Calu3 (cell line): ENCODE measurements around the gene MMP2. TPM values are rescaled to one million over a fixed set of nuclear protein-coding genes. Genes with fewer than 3 reads are reported as not detected.

Source experiments
- BruUV-seq: library from RNA; stranded (reverse); fragments of 400-500 nt; replicated peaks from 2 replicates; lab custom pipeline; 2021; lab: Mats Ljungman, UMichigan
- CTCF ChIA-PET: fragments of 300-600 bp; sonication (Branson Sonifier 250); formaldehyde crosslinking; loops from one replicate; lab custom pipeline; 2022; ENCODE audit warnings: antibody characterized with exemption; lab: Charles Lee
- DNase-seq: peaks from one replicate; pipeline ENCODE4 v3.0.0; 2022
- H3K27ac Mint-ChIP-seq: one replicate; pipeline ENCODE4 v1.8.0; 2022; ENCODE audit warnings: mixed read lengths; ENCODE audit not compliant: unreplicated experiment
- H3K27me3 Mint-ChIP-seq: one replicate; pipeline ENCODE4 v1.8.0; 2022; ENCODE audit warnings: mixed read lengths; ENCODE audit not compliant: unreplicated experiment
- H3K36me3 Mint-ChIP-seq: one replicate; pipeline ENCODE4 v1.8.0; 2022; ENCODE audit warnings: mild to moderate bottlenecking, moderate library complexity, mixed read lengths; ENCODE audit not compliant: insufficient read depth, unreplicated experiment
- H3K4me1 Mint-ChIP-seq: one replicate; pipeline ENCODE4 v1.8.0; 2022; ENCODE audit warnings: mild to moderate bottlenecking, low read depth, mixed read lengths; ENCODE audit not compliant: unreplicated experiment
- H3K4me3 Mint-ChIP-seq: one replicate; pipeline ENCODE4 v1.8.0; 2022; ENCODE audit warnings: mild to moderate bottlenecking, low read depth, moderate library complexity, mixed read lengths; ENCODE audit not compliant: unreplicated experiment
- H3K9me3 Mint-ChIP-seq: one replicate; pipeline ENCODE4 v1.8.0; 2022; ENCODE audit warnings: low read depth, mixed read lengths; ENCODE audit not compliant: unreplicated experiment
- intact Hi-C: fragments of 100-400 bp; cut with micrococcal nuclease; formaldehyde crosslinking; loops from one replicate; pipeline ENCODE4 v1.10.0; 2022; ENCODE audit not compliant: unreplicated experiment
- total RNA-seq: library from RNA; stranded (reverse); gene quantifications from 2 replicates; pipeline ENCODE4 v1.2.3, GENCODE V29; 2022
- TF ChIP-seq, protein P1 (sequence below): fragments of 200-600 bp; IDR thresholded peaks from one replicate; pipeline ENCODE4 v1.8.0; 2022; ENCODE audit warnings: antibody characterized with exemption; ENCODE audit not compliant: unreplicated experiment

The MMP2 gene
- total RNA-seq, 1 experiment from 2014 or later, result not detected

DNA sequence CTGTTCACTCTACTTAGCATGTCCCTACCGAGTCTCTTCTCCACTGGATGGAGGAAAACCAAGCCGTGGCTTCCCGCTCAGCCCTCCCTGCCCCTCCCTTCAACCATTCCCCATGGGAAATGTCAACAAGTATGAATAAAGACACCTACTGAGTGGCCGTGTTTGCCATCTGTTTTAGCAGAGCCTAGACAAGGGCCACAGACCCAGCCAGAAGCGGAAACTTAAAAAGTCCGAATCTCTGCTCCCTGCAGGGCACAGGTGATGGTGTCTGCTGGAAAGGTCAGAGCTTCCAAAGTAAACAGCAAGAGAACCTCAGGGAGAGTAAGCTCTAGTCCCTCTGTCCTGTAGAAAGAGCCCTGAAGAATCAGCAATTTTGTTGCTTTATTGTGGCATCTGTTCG, 27.1 kb downstream of the MMP2 start:
- H3K4me3 Mint-ChIP-seq, result no peak overlapping the region
- CTCF ChIA-PET, result no interaction called here

DNA sequence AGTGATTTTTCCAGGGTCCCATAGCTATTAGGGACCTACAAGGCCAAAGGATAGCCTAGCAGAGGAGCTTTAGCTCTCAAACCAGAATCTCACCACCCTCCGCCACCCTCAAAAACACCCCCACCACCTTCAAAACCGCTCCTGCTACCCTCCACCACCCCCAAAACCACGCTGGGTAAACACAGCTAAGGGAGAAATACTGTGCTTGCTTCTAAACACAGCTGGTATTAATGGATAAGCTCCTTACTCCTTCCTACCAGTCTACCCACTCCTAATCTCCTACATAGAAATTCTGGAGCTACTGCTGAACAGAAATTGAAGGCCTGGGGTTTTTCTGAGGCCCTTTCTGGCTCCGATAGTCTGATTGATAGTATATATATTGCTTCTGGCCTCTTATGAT, 27.7 kb downstream of the MMP2 start:
- no peaks in the 10 kb centered on the region for H3K9me3 Mint-ChIP-seq
- H3K27ac Mint-ChIP-seq, result no peak overlapping the region
- H3K36me3 Mint-ChIP-seq, result peaks cover 9% of the 10 kb centered on the region

More for the DNA sequence above, 27.1 kb downstream of the MMP2 start:
- intact Hi-C loops, result no loop called here
- peaks cover 29% of the 10 kb centered on the region for H3K27me3 Mint-ChIP-seq
- no peak overlapping the region for H3K27ac Mint-ChIP-seq
- no TSS peak for BruUV-seq
- H3K4me1 Mint-ChIP-seq, result peaks cover 33% of the 10 kb centered on the region
- no peak for DNase-seq
- TF ChIP-seq, protein P1, sequence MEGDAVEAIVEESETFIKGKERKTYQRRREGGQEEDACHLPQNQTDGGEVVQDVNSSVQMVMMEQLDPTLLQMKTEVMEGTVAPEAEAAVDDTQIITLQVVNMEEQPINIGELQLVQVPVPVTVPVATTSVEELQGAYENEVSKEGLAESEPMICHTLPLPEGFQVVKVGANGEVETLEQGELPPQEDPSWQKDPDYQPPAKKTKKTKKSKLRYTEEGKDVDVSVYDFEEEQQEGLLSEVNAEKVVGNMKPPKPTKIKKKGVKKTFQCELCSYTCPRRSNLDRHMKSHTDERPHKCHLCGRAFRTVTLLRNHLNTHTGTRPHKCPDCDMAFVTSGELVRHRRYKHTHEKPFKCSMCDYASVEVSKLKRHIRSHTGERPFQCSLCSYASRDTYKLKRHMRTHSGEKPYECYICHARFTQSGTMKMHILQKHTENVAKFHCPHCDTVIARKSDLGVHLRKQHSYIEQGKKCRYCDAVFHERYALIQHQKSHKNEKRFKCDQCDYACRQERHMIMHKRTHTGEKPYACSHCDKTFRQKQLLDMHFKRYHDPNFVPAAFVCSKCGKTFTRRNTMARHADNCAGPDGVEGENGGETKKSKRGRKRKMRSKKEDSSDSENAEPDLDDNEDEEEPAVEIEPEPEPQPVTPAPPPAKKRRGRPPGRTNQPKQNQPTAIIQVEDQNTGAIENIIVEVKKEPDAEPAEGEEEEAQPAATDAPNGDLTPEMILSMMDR, result no peak
- no peaks in the 10 kb centered on the region for H3K9me3 Mint-ChIP-seq
- H3K36me3 Mint-ChIP-seq, result peaks cover 9% of the 10 kb centered on the region

DNA sequence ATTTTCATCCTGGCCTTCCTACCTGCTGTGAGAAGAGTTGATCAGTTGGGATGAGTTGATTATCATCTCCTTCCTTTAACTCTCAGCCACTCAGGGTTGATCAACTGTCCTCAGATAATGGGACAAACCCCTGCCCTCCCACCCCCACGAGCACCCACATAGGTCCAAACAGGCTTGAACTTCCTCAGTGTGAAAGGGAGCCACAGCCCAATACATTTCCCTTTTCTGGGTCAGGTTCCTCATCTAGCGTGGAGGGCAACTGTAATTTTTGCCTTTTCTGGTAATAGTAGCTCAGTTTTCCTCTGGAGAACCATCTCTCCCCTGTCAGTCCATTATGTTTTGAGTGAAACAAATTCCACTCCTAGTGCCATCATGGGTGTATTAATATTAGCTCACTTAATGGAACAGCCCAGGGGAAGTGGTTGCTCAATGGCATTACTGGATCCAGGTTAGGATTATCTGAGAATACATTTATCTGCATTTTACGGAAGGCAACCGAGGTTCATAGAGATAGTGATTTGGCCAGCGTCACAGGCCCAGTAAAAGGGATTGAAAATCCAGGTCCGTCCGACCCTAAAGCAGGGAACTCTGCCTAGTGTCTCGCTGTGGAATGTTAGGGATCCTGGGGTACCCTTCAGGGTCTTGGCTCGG, 29.4 kb downstream of the MMP2 start:
- H3K27ac Mint-ChIP-seq, result no peak overlapping the region
- CTCF ChIA-PET, result interaction anchor here (0.6 kb wide), 1 partner anchor 13 kb away, joined by 5 read pairs; no protein-coding TSS in a partner anchor
- TF ChIP-seq, protein P1, result no peak
- intact Hi-C loops, result no loop called here
- H3K4me1 Mint-ChIP-seq, result peaks cover 10% of the 10 kb centered on the region
- peaks cover 29% of the 10 kb centered on the region for H3K27me3 Mint-ChIP-seq
- H3K4me3 Mint-ChIP-seq, result peak overlapping the region; percentile 57
- peaks cover 4% of the 10 kb centered on the region for H3K9me3 Mint-ChIP-seq
- no TSS peak for BruUV-seq
- DNase-seq, result no peak
- peaks cover 9% of the 10 kb centered on the region for H3K36me3 Mint-ChIP-seq

More for the DNA sequence above, 27.7 kb downstream of the MMP2 start:
- intact Hi-C loops, result no loop called here
- TF ChIP-seq, protein P1, result no peak
- Mint-ChIP-seq H3K27me3 (peaks cover 29% of the 10 kb centered on the region), H3K4me3 (no peak overlapping the region), H3K4me1 (peaks cover 27% of the 10 kb centered on the region)
- no peak for DNase-seq
- CTCF ChIA-PET, result no interaction called here
- BruUV-seq, result no TSS peak

DNA sequence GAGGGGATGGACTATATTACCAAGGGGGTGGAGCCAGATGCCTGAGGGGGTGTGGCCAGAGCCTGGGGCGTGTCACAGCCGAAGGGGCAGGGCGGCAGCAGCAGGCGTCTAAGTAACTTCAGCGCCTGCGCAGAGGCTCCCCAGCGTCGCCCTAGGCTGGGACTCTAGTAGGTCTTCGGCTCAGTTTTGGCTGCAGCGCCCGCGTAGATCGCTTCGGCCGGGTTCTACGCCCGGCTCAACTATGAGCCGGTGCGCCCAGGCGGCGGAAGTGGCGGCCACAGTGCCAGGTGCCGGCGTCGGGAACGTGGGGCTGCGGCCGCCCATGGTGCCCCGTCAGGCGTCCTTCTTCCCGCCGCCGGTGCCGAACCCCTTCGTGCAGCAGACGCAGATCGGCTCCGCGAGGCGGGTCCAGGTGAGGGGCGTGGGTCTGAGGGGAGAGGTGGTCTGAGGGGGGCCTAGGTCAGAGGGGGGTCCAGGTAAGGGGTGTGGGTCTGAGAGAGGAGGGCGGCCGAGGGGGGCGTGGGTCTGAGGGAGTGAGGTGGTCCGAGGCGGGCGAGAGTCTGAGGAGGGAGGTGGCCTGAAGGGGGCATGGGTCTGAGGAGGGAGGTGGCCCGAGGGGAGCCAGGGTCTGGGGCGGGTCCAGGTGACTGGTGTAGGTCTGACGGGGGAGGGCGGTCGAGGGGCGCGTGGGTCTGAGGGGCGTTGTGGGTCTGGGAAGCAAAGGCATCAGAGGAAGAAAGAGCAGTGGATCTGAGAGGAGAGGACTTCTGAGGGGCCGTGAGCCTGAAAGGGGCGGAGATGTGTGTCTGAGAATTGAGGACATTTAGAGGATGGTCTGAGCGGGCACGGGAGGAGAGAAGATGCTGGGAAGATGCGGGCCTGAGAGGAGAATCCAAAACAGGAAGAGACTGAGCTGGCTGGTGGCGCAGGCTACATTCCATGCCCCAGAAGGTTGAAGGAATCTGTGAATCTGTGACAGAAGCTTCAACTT, 30.2 kb downstream of the MMP2 start, which contains the start of gene LPCAT2:
LPCAT2 (plus strand) TSS at position 132 of the 991 bp plus-strand sequence; CDS start at position 242, 110 bp downstream.
- peak; percentile 69 for DNase-seq
- peaks cover 9% of the 10 kb centered on the region for H3K4me1 Mint-ChIP-seq
- H3K36me3 Mint-ChIP-seq, result peaks cover 9% of the 10 kb centered on the region
- intact Hi-C loops, result no loop called here
- H3K27ac Mint-ChIP-seq, result no peak within 1 kb of the TSS
- peak within 1 kb of the TSS; percentile 57 for H3K4me3 Mint-ChIP-seq
- H3K9me3 Mint-ChIP-seq, result peaks cover 4% of the 10 kb centered on the region
- BruUV-seq, result no TSS peak
- peaks cover 29% of the 10 kb centered on the region for H3K27me3 Mint-ChIP-seq
- CTCF ChIA-PET, result interaction anchor here (0.6 to 0.9 kb wide), 2 partner anchors 8 to 14 kb away, joined by 3 to 5 read pairs; no protein-coding TSS in a partner anchor
- TF ChIP-seq, protein P1, result no peak
